GM12878 (cell line): ENCODE measurements around the gene USP5. TPM values are rescaled to one million over a fixed set of nuclear protein-coding genes. Genes with fewer than 3 reads are reported as not detected.
A peak's percentile ranks its signal among the peaks of the same experiment; 100 is the strongest.

ENCODE experiments used
- BRCA1 ChIP-seq: IDR thresholded peaks from 2 replicates; pipeline ENCODE4 v1.6.1; 2011; ENCODE audit warnings: low read depth, low read length, improper control_type of control experiment
- PAX5 ChIP-seq: IDR thresholded peaks from 2 replicates; pipeline ENCODE4 v1.6.1; 2011; ENCODE audit warnings: low read depth, low read length, borderline replicate concordance
- SMAD5 ChIP-seq: IDR thresholded peaks from 2 replicates; pipeline ENCODE4 v1.6.1; 2016; ENCODE audit warnings: antibody characterized with exemption, low read depth
- SMC3 ChIP-seq: IDR thresholded peaks from 2 replicates; pipeline ENCODE4 v1.6.1; 2011; ENCODE audit warnings: low read length, improper control_type of control experiment, borderline replicate concordance
- TAF1 ChIP-seq: IDR thresholded peaks from 2 replicates; pipeline ENCODE4 v1.6.1; 2011; ENCODE audit warnings: mild to moderate bottlenecking, low read depth, low read length, borderline replicate concordance
- polyA plus RNA-seq, 11 experiments: library from polyadenylated mRNA; depleted of rRNA in 4 of 11; unstranded in 6 of 11; stranded (reverse) in 5 of 11; fragments of >200 nt; fragmentation: Nextera tagmentation in 4 of 11; fragmentation: Illumina TruSeq in 1 of 11; extraction: Ambion mirVana in 4 of 11; extraction: Trizol in 1 of 11; gene quantifications; 1 replicate in 1 of 11; 2 replicates in 10 of 11; pipeline versions ENCODE4 v1.2.1 to v1.2.3, GENCODE V29; 2011 to 2016; ENCODE audit warnings: inconsistent platforms in 2 of 11, missing spikeins in 2 of 11, low read depth in 1 of 11
- total RNA-seq, 4 experiments: library from RNA; depleted of rRNA in 3 of 4; stranded (reverse); fragments of >200 nt in 3 of 4; fragmentation: Illumina TruSeq in 1 of 4; extraction: Trizol in 1 of 4; gene quantifications; 2 replicates each; pipeline versions ENCODE4 v1.2.1 to v1.2.3, GENCODE V29; 2013 to 2021
- TF ChIP-seq, protein P1 (sequence below): fragments of 450-650 bp; IDR thresholded peaks from 2 replicates; pipeline ENCODE4 v1.6.1; 2017; ENCODE audit warnings: mild to moderate bottlenecking
- TF ChIP-seq, protein P2 (sequence below): fragments of 450-650 bp; IDR thresholded peaks from 2 replicates; pipeline ENCODE4 v1.6.1; 2017; ENCODE audit warnings: antibody characterized with exemption, mild to moderate bottlenecking, moderate library complexity
- TF ChIP-seq, protein P3 (sequence below), 3 experiments: IDR thresholded peaks in 2 of 3; conservative IDR thresholded peaks in 1 of 3; 2 replicates each; pipeline ENCODE4 v1.5.1; 2011; ENCODE audit warnings: low read depth in 3 of 3, low read length in 3 of 3, mild to moderate bottlenecking in 3 of 3, control low read depth in 2 of 3, moderate library complexity in 2 of 3, inconsistent platforms in 1 of 3, mixed read lengths in 1 of 3; ENCODE audit not compliant: control insufficient read depth in 2 of 3, insufficient read depth in 1 of 3; ENCODE audit errors: extremely low read depth in 1 of 3
- TF ChIP-seq, protein P4 (sequence below): IDR thresholded peaks from 2 replicates; pipeline ENCODE4 v1.6.1; 2012; ENCODE audit warnings: mild to moderate bottlenecking, low read depth, low read length
- TF ChIP-seq, protein P5 (sequence below): fragments of 450-650 bp; IDR thresholded peaks from 2 replicates; pipeline ENCODE4 v1.6.1; 2017; ENCODE audit warnings: mild to moderate bottlenecking, low read depth, inconsistent platforms; ENCODE audit not compliant: poor library complexity, severe bottlenecking
- TF ChIP-seq, protein P6 (sequence below): fragments of 450-650 bp; IDR thresholded peaks from 2 replicates; pipeline ENCODE4 v1.6.1; 2014; ENCODE audit warnings: mild to moderate bottlenecking
- TF ChIP-seq, protein P7 (sequence below): IDR thresholded peaks from 2 replicates; pipeline ENCODE4 v1.6.1; 2011; ENCODE audit warnings: low read depth, low read length, improper control_type of control experiment, borderline replicate concordance

Gene USP5
- total and polyA plus RNA-seq, 10 of the 15 experiments (the other 5 are each of a cell fraction or from before 2014, with no cell fraction given): 2.5 to 124 (median 74.6) TPM

DNA sequence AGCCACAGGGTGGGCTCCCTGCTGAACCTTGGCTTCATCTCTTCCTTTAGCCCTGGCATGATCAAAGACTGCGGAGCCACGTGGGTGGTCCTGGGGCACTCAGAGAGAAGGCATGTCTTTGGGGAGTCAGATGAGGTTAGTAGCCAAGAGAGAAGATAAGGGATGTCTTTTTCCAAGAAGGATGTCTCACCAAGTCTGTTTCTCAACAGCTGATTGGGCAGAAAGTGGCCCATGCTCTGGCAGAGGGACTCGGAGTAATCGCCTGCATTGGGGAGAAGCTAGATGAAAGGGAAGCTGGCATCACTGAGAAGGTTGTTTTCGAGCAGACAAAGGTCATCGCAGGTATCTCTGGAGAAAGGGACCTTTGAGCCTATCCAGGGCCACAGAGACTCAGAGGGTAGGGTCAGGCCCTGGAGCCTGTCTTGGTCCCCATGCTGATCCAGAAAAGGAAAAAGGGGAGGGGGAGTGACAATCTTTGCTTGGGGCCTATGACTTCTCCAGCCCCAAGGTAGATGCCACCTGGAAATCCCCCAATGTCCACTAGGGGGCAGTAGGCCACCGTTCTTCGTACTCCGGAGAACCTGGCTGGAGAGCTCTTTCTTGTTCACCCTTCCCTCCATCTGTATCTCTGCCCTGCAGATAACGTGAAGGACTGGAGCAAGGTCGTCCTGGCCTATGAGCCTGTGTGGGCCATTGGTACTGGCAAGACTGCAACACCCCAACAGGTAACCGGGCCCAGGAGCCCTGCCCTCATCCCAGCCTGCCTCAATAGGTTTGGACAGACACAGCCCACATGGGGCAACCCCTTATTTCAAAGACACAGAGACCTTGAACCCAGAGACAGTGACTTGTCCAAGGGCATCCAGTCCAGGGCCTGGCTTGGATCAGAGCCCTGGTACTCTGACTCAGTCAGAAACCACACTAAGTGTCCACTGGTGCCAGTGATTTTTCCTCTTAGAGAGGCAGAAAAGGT, 17.4 kb downstream of the USP5 start (continued):
- TF ChIP-seq, protein P1, sequence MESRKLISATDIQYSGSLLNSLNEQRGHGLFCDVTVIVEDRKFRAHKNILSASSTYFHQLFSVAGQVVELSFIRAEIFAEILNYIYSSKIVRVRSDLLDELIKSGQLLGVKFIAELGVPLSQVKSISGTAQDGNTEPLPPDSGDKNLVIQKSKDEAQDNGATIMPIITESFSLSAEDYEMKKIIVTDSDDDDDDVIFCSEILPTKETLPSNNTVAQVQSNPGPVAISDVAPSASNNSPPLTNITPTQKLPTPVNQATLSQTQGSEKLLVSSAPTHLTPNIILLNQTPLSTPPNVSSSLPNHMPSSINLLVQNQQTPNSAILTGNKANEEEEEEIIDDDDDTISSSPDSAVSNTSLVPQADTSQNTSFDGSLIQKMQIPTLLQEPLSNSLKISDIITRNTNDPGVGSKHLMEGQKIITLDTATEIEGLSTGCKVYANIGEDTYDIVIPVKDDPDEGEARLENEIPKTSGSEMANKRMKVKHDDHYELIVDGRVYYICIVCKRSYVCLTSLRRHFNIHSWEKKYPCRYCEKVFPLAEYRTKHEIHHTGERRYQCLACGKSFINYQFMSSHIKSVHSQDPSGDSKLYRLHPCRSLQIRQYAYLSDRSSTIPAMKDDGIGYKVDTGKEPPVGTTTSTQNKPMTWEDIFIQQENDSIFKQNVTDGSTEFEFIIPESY: no peak
- no peak for TF ChIP-seq BRCA1
- TF ChIP-seq, protein P2, sequence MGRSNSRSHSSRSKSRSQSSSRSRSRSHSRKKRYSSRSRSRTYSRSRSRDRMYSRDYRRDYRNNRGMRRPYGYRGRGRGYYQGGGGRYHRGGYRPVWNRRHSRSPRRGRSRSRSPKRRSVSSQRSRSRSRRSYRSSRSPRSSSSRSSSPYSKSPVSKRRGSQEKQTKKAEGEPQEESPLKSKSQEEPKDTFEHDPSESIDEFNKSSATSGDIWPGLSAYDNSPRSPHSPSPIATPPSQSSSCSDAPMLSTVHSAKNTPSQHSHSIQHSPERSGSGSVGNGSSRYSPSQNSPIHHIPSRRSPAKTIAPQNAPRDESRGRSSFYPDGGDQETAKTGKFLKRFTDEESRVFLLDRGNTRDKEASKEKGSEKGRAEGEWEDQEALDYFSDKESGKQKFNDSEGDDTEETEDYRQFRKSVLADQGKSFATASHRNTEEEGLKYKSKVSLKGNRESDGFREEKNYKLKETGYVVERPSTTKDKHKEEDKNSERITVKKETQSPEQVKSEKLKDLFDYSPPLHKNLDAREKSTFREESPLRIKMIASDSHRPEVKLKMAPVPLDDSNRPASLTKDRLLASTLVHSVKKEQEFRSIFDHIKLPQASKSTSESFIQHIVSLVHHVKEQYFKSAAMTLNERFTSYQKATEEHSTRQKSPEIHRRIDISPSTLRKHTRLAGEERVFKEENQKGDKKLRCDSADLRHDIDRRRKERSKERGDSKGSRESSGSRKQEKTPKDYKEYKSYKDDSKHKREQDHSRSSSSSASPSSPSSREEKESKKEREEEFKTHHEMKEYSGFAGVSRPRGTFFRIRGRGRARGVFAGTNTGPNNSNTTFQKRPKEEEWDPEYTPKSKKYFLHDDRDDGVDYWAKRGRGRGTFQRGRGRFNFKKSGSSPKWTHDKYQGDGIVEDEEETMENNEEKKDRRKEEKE: no peak
- TF ChIP-seq, protein P3, sequence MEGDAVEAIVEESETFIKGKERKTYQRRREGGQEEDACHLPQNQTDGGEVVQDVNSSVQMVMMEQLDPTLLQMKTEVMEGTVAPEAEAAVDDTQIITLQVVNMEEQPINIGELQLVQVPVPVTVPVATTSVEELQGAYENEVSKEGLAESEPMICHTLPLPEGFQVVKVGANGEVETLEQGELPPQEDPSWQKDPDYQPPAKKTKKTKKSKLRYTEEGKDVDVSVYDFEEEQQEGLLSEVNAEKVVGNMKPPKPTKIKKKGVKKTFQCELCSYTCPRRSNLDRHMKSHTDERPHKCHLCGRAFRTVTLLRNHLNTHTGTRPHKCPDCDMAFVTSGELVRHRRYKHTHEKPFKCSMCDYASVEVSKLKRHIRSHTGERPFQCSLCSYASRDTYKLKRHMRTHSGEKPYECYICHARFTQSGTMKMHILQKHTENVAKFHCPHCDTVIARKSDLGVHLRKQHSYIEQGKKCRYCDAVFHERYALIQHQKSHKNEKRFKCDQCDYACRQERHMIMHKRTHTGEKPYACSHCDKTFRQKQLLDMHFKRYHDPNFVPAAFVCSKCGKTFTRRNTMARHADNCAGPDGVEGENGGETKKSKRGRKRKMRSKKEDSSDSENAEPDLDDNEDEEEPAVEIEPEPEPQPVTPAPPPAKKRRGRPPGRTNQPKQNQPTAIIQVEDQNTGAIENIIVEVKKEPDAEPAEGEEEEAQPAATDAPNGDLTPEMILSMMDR (IDR thresholded peaks at IDR 0.05 in 2 of 3, conservative IDR thresholded peaks at IDR 0.05 in 1 of 3; ENCODE audit: control insufficient read depth in 2 of 3, extremely low read depth in 1 of 3, insufficient read depth in 1 of 3, low read depth in 3 of 3, low read length in 3 of 3): peak; percentile 83 to 87 (median 87)
- TF ChIP-seq PAX5: no peak
- TF ChIP-seq SMC3: peak; percentile 39
- TF ChIP-seq, protein P4, sequence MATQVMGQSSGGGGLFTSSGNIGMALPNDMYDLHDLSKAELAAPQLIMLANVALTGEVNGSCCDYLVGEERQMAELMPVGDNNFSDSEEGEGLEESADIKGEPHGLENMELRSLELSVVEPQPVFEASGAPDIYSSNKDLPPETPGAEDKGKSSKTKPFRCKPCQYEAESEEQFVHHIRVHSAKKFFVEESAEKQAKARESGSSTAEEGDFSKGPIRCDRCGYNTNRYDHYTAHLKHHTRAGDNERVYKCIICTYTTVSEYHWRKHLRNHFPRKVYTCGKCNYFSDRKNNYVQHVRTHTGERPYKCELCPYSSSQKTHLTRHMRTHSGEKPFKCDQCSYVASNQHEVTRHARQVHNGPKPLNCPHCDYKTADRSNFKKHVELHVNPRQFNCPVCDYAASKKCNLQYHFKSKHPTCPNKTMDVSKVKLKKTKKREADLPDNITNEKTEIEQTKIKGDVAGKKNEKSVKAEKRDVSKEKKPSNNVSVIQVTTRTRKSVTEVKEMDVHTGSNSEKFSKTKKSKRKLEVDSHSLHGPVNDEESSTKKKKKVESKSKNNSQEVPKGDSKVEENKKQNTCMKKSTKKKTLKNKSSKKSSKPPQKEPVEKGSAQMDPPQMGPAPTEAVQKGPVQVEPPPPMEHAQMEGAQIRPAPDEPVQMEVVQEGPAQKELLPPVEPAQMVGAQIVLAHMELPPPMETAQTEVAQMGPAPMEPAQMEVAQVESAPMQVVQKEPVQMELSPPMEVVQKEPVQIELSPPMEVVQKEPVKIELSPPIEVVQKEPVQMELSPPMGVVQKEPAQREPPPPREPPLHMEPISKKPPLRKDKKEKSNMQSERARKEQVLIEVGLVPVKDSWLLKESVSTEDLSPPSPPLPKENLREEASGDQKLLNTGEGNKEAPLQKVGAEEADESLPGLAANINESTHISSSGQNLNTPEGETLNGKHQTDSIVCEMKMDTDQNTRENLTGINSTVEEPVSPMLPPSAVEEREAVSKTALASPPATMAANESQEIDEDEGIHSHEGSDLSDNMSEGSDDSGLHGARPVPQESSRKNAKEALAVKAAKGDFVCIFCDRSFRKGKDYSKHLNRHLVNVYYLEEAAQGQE: no peak
- no peak for TF ChIP-seq SMAD5
- TF ChIP-seq, protein P5, sequence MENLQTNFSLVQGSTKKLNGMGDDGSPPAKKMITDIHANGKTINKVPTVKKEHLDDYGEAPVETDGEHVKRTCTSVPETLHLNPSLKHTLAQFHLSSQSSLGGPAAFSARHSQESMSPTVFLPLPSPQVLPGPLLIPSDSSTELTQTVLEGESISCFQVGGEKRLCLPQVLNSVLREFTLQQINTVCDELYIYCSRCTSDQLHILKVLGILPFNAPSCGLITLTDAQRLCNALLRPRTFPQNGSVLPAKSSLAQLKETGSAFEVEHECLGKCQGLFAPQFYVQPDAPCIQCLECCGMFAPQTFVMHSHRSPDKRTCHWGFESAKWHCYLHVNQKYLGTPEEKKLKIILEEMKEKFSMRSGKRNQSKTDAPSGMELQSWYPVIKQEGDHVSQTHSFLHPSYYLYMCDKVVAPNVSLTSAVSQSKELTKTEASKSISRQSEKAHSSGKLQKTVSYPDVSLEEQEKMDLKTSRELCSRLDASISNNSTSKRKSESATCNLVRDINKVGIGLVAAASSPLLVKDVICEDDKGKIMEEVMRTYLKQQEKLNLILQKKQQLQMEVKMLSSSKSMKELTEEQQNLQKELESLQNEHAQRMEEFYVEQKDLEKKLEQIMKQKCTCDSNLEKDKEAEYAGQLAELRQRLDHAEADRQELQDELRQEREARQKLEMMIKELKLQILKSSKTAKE: no peak
- TF ChIP-seq, protein P6, sequence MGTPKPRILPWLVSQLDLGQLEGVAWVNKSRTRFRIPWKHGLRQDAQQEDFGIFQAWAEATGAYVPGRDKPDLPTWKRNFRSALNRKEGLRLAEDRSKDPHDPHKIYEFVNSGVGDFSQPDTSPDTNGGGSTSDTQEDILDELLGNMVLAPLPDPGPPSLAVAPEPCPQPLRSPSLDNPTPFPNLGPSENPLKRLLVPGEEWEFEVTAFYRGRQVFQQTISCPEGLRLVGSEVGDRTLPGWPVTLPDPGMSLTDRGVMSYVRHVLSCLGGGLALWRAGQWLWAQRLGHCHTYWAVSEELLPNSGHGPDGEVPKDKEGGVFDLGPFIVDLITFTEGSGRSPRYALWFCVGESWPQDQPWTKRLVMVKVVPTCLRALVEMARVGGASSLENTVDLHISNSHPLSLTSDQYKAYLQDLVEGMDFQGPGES: no peak
- TF ChIP-seq, protein P7, sequence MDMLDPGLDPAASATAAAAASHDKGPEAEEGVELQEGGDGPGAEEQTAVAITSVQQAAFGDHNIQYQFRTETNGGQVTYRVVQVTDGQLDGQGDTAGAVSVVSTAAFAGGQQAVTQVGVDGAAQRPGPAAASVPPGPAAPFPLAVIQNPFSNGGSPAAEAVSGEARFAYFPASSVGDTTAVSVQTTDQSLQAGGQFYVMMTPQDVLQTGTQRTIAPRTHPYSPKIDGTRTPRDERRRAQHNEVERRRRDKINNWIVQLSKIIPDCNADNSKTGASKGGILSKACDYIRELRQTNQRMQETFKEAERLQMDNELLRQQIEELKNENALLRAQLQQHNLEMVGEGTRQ: no peak
- no peak for TF ChIP-seq TAF1
